Mesendoderm (in vitro differentiated cells): Measurements from ENCODE around the gene HSPA6.

Source experiments
- DNase-seq: peaks from one replicate; pipeline ENCODE4 v3.0.0; 2013
- H2AK5ac ChIP-seq: 2 replicates; pipeline ENCODE4 v1.6.1; 2013; ENCODE audit warnings: low read length, inconsistent platforms
- H2BK120ac ChIP-seq: 2 replicates; pipeline ENCODE4 v1.6.1; 2013; ENCODE audit warnings: low read depth, mild to moderate bottlenecking, low read length, moderate library complexity, mixed read lengths
- H2BK15ac ChIP-seq: replicated peaks from 2 replicates; pipeline ENCODE4 v1.6.1; 2013; ENCODE audit warnings: low read depth, mild to moderate bottlenecking, moderate library complexity
- H2BK5ac ChIP-seq: 2 replicates; pipeline ENCODE4 v1.6.1; 2013; ENCODE audit warnings: low read length, inconsistent platforms
- H3K18ac ChIP-seq: 2 replicates; pipeline ENCODE4 v1.6.1; 2013; ENCODE audit warnings: mild to moderate bottlenecking, low read length, mixed read lengths
- H3K23ac ChIP-seq: one replicate; pipeline ENCODE4 v1.6.1; 2013; ENCODE audit warnings: low read length
- H3K27ac ChIP-seq: 2 replicates; pipeline ENCODE4 v1.5.1; 2013; ENCODE audit warnings: low read depth, mild to moderate bottlenecking, inconsistent platforms, low read length, moderate library complexity
- H3K27me3 ChIP-seq: 2 replicates; pipeline ENCODE4 v1.6.1; 2013; ENCODE audit warnings: low read length, control low read depth, mild to moderate bottlenecking, inconsistent platforms; ENCODE audit not compliant: insufficient read depth, poor library complexity
- H3K36me3 ChIP-seq: 2 replicates; pipeline ENCODE4 v1.6.1; 2013; ENCODE audit warnings: low read length, inconsistent platforms; ENCODE audit not compliant: control insufficient read depth, insufficient read depth
- H3K4ac ChIP-seq: one replicate; pipeline ENCODE4 v1.6.1; 2013; ENCODE audit warnings: low read depth, mild to moderate bottlenecking, low read length, moderate library complexity
- H3K4me1 ChIP-seq: 2 replicates; pipeline ENCODE4 v1.6.1; 2013; ENCODE audit warnings: low read depth, low read length, inconsistent platforms; ENCODE audit not compliant: control insufficient read depth
- H3K4me2 ChIP-seq: 2 replicates; pipeline ENCODE4 v1.6.1; 2013; ENCODE audit warnings: low read length
- H3K4me3 ChIP-seq: 2 replicates; pipeline ENCODE4 v1.5.1; 2013; ENCODE audit warnings: mild to moderate bottlenecking, low read length
- H3K56ac ChIP-seq: one replicate; pipeline ENCODE4 v1.6.1; 2013; ENCODE audit warnings: low read length
- H3K79me1 ChIP-seq: 2 replicates; pipeline ENCODE4 v1.6.1; 2013; ENCODE audit warnings: low read length, inconsistent platforms
- H3K79me2 ChIP-seq: 2 replicates; pipeline ENCODE4 v1.6.1; 2013; ENCODE audit warnings: mild to moderate bottlenecking, low read length; ENCODE audit not compliant: control insufficient read depth, insufficient read depth
- H3K9ac ChIP-seq: 2 replicates; pipeline ENCODE4 v1.6.1; 2013; ENCODE audit warnings: low read length, inconsistent platforms
- H4K5ac ChIP-seq: one replicate; pipeline ENCODE4 v1.6.1; 2013; ENCODE audit warnings: low read length
- H4K8ac ChIP-seq: one replicate; pipeline ENCODE4 v1.6.1; 2013; ENCODE audit warnings: low read depth, mild to moderate bottlenecking, control low read depth, low read length, moderate library complexity
- WGBS: extraction: QIAGEN DNeasy Blood & Tissue Kit; methylation state at CpG from one replicate; pipeline ENCODE4 v1.1.7; 2013; ENCODE audit warnings: low lambda C conversion rate, missing lambda C conversion rate; ENCODE audit not compliant: insufficient coverage; ENCODE audit errors: extremely low coverage; 5-methylcytosine and 5-hydroxymethylcytosine counted together

HSPA6 gene

DNA sequence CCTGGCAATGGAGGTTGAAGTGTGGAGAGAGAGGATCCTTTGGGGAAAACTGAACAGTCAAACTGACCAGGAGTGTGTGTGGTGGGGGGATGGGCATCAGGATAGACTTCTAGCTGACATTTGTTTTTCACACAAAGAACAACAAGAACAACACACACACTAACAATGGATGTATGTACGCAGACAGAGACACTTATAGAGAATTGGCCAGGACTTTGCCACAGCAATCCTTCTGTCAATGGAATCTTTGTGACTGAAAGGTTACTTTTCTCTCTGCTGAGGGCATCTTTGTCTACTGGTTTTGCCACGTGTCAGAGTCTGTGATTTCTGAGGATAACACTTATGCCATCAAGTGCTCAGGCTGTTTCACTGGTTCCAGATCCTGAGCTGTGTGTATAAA, 31.5 kb upstream of the HSPA6 start:
- no peak overlapping the region for H3K27ac ChIP-seq
- H3K18ac ChIP-seq = no peak overlapping the region
- no peak overlapping the region for H3K56ac ChIP-seq
- H2BK120ac ChIP-seq = no peak overlapping the region
- H3K4ac ChIP-seq = no peak overlapping the region
- no peak overlapping the region for H3K9ac ChIP-seq
- no peak overlapping the region for H2AK5ac ChIP-seq
- no peak overlapping the region for H4K8ac ChIP-seq
- H3K4me1 ChIP-seq = no peaks in the 10 kb centered on the region
- H3K79me2 ChIP-seq = no peaks in the 10 kb centered on the region
- no peak overlapping the region for H3K4me3 ChIP-seq
- no peaks in the 10 kb centered on the region for H3K36me3 ChIP-seq
- no peaks in the 10 kb centered on the region for H3K79me1 ChIP-seq
- no peak overlapping the region for H3K4me2 ChIP-seq
- DNase-seq = no peak
- no CpG with 5 or more reads among the region's 2 CpGs for WGBS
- H2BK15ac ChIP-seq = no peak overlapping the region
- H2BK5ac ChIP-seq = no peak overlapping the region
- no peak overlapping the region for H4K5ac ChIP-seq
- H3K27me3 ChIP-seq = no peaks in the 10 kb centered on the region
- no peak overlapping the region for H3K23ac ChIP-seq

DNA sequence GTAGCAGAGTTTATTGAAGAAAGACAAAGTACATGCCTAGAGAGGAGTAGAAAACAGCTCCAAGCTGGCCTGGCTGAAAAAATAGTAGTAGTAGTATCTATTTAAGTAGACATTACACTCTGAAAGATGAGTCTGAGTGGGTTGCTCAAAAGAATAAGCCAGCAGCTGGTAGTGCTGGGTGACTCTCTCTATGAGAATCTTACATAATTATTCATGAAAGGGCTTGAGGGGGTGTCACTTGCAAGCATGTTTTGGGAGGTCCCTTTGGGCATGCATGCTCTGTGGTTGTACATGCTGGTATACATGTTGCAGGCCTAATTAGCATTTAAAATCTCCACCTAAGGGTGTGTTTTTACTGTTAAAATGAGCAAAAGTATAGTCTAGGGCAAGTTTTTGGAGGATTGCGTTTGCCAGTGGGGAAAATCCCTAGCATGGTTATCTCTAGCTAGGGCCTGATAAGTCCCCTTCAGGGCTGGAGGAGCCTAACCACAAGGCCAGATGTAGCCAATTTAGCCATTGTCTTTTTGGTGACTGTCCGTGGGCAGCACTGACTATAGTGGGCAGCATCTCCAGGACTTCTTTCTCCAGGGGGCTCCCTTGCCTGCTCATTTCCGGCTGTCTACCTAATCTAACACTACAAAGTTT, 30.1 kb upstream of the HSPA6 start:
- H3K9ac ChIP-seq = no peak overlapping the region
- H3K56ac ChIP-seq = no peak overlapping the region
- no peaks in the 10 kb centered on the region for H3K27me3 ChIP-seq
- no peaks in the 10 kb centered on the region for H3K79me2 ChIP-seq
- H4K8ac ChIP-seq = no peak overlapping the region
- H4K5ac ChIP-seq = no peak overlapping the region
- H3K36me3 ChIP-seq = no peaks in the 10 kb centered on the region
- no peak overlapping the region for H2AK5ac ChIP-seq
- no peak for DNase-seq
- no peak overlapping the region for H3K23ac ChIP-seq
- H2BK120ac ChIP-seq = no peak overlapping the region
- H3K27ac ChIP-seq = no peak overlapping the region
- no peak overlapping the region for H3K4me3 ChIP-seq
- H2BK15ac ChIP-seq = no peak overlapping the region
- H3K18ac ChIP-seq = no peak overlapping the region
- no CpG with 5 or more reads among the region's 3 CpGs for WGBS
- no peak overlapping the region for H2BK5ac ChIP-seq
- H3K4ac ChIP-seq = no peak overlapping the region
- no peaks in the 10 kb centered on the region for H3K4me1 ChIP-seq
- H3K4me2 ChIP-seq = no peak overlapping the region
- no peaks in the 10 kb centered on the region for H3K79me1 ChIP-seq

- Histone ChIP-seq H3K27me3 (no peaks in the 10 kb centered on the region), H3K4me1 (no peaks in the 10 kb centered on the region), H3K4ac (no peak overlapping the region), H4K5ac (no peak overlapping the region), H3K56ac (no peak overlapping the region), H3K18ac (no peak overlapping the region), H2BK5ac (no peak overlapping the region), H3K79me1 (no peaks in the 10 kb centered on the region), H3K27ac (no peak overlapping the region), H3K79me2 (no peaks in the 10 kb centered on the region), H3K4me2 (no peak overlapping the region), H4K8ac (no peak overlapping the region), H3K23ac (no peak overlapping the region), H2AK5ac (no peak overlapping the region), H2BK15ac (no peak overlapping the region), H3K9ac (no peak overlapping the region), H3K36me3 (no peaks in the 10 kb centered on the region), H3K4me3 (no peak overlapping the region), H2BK120ac (no peak overlapping the region)
- no peak for DNase-seq
Measured at GRCh38 chr1:161495490-161495889, 28.9 kb upstream of the HSPA6 start.

DNA sequence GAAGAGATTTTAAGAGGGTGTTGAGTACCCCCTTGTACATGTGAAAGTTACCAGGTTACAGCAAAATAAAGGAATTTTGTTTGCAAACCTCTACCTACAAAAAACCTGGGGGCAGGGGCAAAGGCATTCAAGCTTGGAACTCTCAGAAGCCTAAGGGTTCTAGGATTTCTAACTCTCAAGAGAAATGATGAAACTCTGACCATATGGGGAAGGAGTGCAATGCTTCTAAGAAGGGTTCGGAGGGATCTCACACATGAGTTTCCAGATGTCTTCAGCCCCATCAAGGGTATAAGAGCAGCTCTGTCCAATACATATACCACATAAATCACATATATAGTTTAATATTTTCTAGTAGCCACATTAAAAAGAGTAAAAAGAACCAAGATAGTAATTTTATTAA, 26.4 kb upstream of the HSPA6 start:
- Histone ChIP-seq H2BK120ac (no peak overlapping the region), H4K5ac (no peak overlapping the region), H3K4me2 (no peak overlapping the region), H3K4me1 (no peaks in the 10 kb centered on the region), H2AK5ac (no peak overlapping the region), H3K9ac (no peak overlapping the region), H3K27ac (no peak overlapping the region), H3K23ac (no peak overlapping the region), H3K56ac (no peak overlapping the region), H3K4ac (no peak overlapping the region), H3K79me1 (no peaks in the 10 kb centered on the region), H2BK15ac (no peak overlapping the region), H2BK5ac (no peak overlapping the region), H3K18ac (no peak overlapping the region), H4K8ac (no peak overlapping the region), H3K36me3 (no peaks in the 10 kb centered on the region), H3K4me3 (no peak overlapping the region), H3K27me3 (no peaks in the 10 kb centered on the region), H3K79me2 (no peaks in the 10 kb centered on the region)
- no CpG with 5 or more reads among the region's 1 CpG for whole genome bisulfite sequencing
- no peak for DNase-seq

- no peaks in the 10 kb centered on the region for H3K79me1 ChIP-seq
- no peak overlapping the region for H2AK5ac ChIP-seq
- no peak overlapping the region for H3K18ac ChIP-seq
- H3K23ac ChIP-seq = no peak overlapping the region
- H3K4ac ChIP-seq = no peak overlapping the region
- no peaks in the 10 kb centered on the region for H3K27me3 ChIP-seq
- H3K79me2 ChIP-seq = no peaks in the 10 kb centered on the region
- no peak overlapping the region for H4K8ac ChIP-seq
- no peak for DNase-seq
- H3K9ac ChIP-seq = no peak overlapping the region
- H3K4me3 ChIP-seq = no peak overlapping the region
- H3K56ac ChIP-seq = no peak overlapping the region
- no peak overlapping the region for H2BK15ac ChIP-seq
- no peak overlapping the region for H4K5ac ChIP-seq
- H2BK120ac ChIP-seq = no peak overlapping the region
- no CpG with 5 or more reads among the region's 2 CpGs for WGBS
- no peak overlapping the region for H2BK5ac ChIP-seq
- no peaks in the 10 kb centered on the region for H3K4me1 ChIP-seq
- H3K36me3 ChIP-seq = no peaks in the 10 kb centered on the region
- H3K4me2 ChIP-seq = no peak overlapping the region
- H3K27ac ChIP-seq = no peak overlapping the region
Measured at GRCh38 chr1:161498646-161499045, 25.7 kb upstream of the HSPA6 start.
